ENCODE results near the gene ST6GALNAC3. TPM values are rescaled to one million over a fixed set of nuclear protein-coding genes. Genes with fewer than 3 reads are reported as not detected.

ST6GALNAC3 gene
- total RNA-seq, 1 donor from 2014 or later, result 4.7 TPM

- Mint-ChIP-seq H3K27me3 (ENCODE audit: low read depth) (no peaks in the 10 kb centered on the region), H3K4me3 (ENCODE audit: unreplicated experiment) (no peak overlapping the region), H3K27ac (ENCODE audit: unreplicated experiment) (no peak overlapping the region), H3K36me3 (ENCODE audit: low read depth) (peaks cover 2% of the 10 kb centered on the region), H3K9me3 (ENCODE audit: low read depth) (peaks cover 5% of the 10 kb centered on the region), H3K4me1 (ENCODE audit: low read depth) (peaks cover 36% of the 10 kb centered on the region)
- TF ChIP-seq CTCF (IDR thresholded peaks at IDR 0.05), result no peak
- DNase-seq (ENCODE audit: low spot score), result no peak
These were observed 179.8 kb downstream of the ST6GALNAC3 start for GRCh38 chr1:76254104-76255030.

- peaks cover 36% of the 10 kb centered on the region for H3K4me1 Mint-ChIP-seq (ENCODE audit: low read depth)
- H3K4me3 Mint-ChIP-seq (ENCODE audit: unreplicated experiment), result no peak overlapping the region
- no peaks in the 10 kb centered on the region for H3K27me3 Mint-ChIP-seq (ENCODE audit: low read depth)
- H3K27ac Mint-ChIP-seq (ENCODE audit: unreplicated experiment), result no peak overlapping the region
- no peaks in the 10 kb centered on the region for H3K36me3 Mint-ChIP-seq (ENCODE audit: low read depth)
- no peak for DNase-seq (ENCODE audit: low spot score)
- no peaks in the 10 kb centered on the region for H3K9me3 Mint-ChIP-seq (ENCODE audit: low read depth)
- TF ChIP-seq CTCF (IDR thresholded peaks at IDR 0.05), result no peak
These were observed 182.0 kb downstream of the ST6GALNAC3 start for GRCh38 chr1:76256289-76257223.

GRCh38 chr1:76257823-76258222, 183.3 kb downstream of the ST6GALNAC3 start:
- no peaks in the 10 kb centered on the region for H3K9me3 Mint-ChIP-seq (ENCODE audit: low read depth)
- H3K36me3 Mint-ChIP-seq (ENCODE audit: low read depth), result no peaks in the 10 kb centered on the region
- no peak overlapping the region for H3K27ac Mint-ChIP-seq (ENCODE audit: unreplicated experiment)
- no peak for DNase-seq (ENCODE audit: low spot score)
- no peak overlapping the region for H3K4me3 Mint-ChIP-seq (ENCODE audit: unreplicated experiment)
- no peak for TF ChIP-seq CTCF (IDR thresholded peaks at IDR 0.05)
- peaks cover 36% of the 10 kb centered on the region for H3K4me1 Mint-ChIP-seq (ENCODE audit: low read depth)
- H3K27me3 Mint-ChIP-seq (ENCODE audit: low read depth), result no peaks in the 10 kb centered on the region

GRCh38 chr1:76259270-76259669, 184.7 kb downstream of the ST6GALNAC3 start:
- Mint-ChIP-seq H3K4me3 (ENCODE audit: unreplicated experiment) (no peak overlapping the region), H3K27ac (ENCODE audit: unreplicated experiment) (no peak overlapping the region)
- TF ChIP-seq CTCF (IDR thresholded peaks at IDR 0.05), result no peak

GRCh38 chr1:76260279-76260678, 185.7 kb downstream of the ST6GALNAC3 start:
- no peak overlapping the region for H3K4me3 Mint-ChIP-seq (ENCODE audit: unreplicated experiment)
- TF ChIP-seq CTCF (IDR thresholded peaks at IDR 0.05), result no peak
- H3K27me3 Mint-ChIP-seq (ENCODE audit: low read depth), result no peaks in the 10 kb centered on the region
- H3K9me3 Mint-ChIP-seq (ENCODE audit: low read depth), result no peaks in the 10 kb centered on the region
- no peak overlapping the region for H3K27ac Mint-ChIP-seq (ENCODE audit: unreplicated experiment)
- no peak for DNase-seq (ENCODE audit: low spot score)
- H3K4me1 Mint-ChIP-seq (ENCODE audit: low read depth), result peaks cover 16% of the 10 kb centered on the region
- no peaks in the 10 kb centered on the region for H3K36me3 Mint-ChIP-seq (ENCODE audit: low read depth)

More at GRCh38 chr1:76259270-76259669, 184.7 kb downstream of the ST6GALNAC3 start:
- no peaks in the 10 kb centered on the region for H3K27me3 Mint-ChIP-seq (ENCODE audit: low read depth)
- no peaks in the 10 kb centered on the region for H3K9me3 Mint-ChIP-seq (ENCODE audit: low read depth)
- no peaks in the 10 kb centered on the region for H3K36me3 Mint-ChIP-seq (ENCODE audit: low read depth)
- DNase-seq (ENCODE audit: low spot score), result no peak
- H3K4me1 Mint-ChIP-seq (ENCODE audit: low read depth), result peaks cover 25% of the 10 kb centered on the region
